ENCODE results near the gene FARP2. TPM values are rescaled to one million over a fixed set of nuclear protein-coding genes. Genes with fewer than 3 reads are reported as not detected.

The FARP2 gene
- total RNA-seq, 4 donors from 2014 or later = 70.0 to 185 (median 95.5) TPM

GRCh38 chr2:241511091-241511741 lies 155.1 kb downstream of the FARP2 start:
- WGBS = 95% methylated on average over 6 of the region's 6 CpGs

GRCh38 chr2:241514553-241514952 lies 158.5 kb downstream of the FARP2 start:
- Histone ChIP-seq H3K4me1 (peaks cover 3% of the 10 kb centered on the region), H3K27me3 (peaks cover 2% of the 10 kb centered on the region), H3K4me3 (no peak overlapping the region), H3K9me3 (no peaks in the 10 kb centered on the region), H3K27ac (no peak overlapping the region), H3K36me3 (no peaks in the 10 kb centered on the region)
- WGBS = 63% methylated on average over 4 of the region's 5 CpGs
- DNase-seq (ENCODE audit: low spot score in 2 of 2) = no peak
- TF ChIP-seq POLR2A (IDR thresholded peaks at IDR 0.05) = no peak
- TF ChIP-seq CTCF (IDR thresholded peaks at IDR 0.05) = no peak
- no peak for TF ChIP-seq POLR2AphosphoS5 (IDR thresholded peaks at IDR 0.05)
- no peak for TF ChIP-seq EP300 (IDR thresholded peaks at IDR 0.05)

More at GRCh38 chr2:241511091-241511741, 155.1 kb downstream of the FARP2 start:
- Histone ChIP-seq H3K27me3 (no peaks in the 10 kb centered on the region), H3K27ac (no peak overlapping the region), H3K4me3 (no peak overlapping the region), H3K4me1 (peaks cover 29% of the 10 kb centered on the region), H3K36me3 (no peaks in the 10 kb centered on the region), H3K9me3 (no peaks in the 10 kb centered on the region)
- TF ChIP-seq EP300 (IDR thresholded peaks at IDR 0.05) (no peak), POLR2AphosphoS5 (IDR thresholded peaks at IDR 0.05) (no peak), POLR2A (IDR thresholded peaks at IDR 0.05) (no peak), CTCF (IDR thresholded peaks at IDR 0.05) (no peak)
- DNase-seq (ENCODE audit: low spot score in 2 of 2) = no peak

GRCh38 chr2:241514986-241515737 lies 159.1 kb downstream of the FARP2 start:
- H3K27ac ChIP-seq = no peak overlapping the region
- peaks cover 7% of the 10 kb centered on the region for H3K27me3 ChIP-seq
- no peaks in the 10 kb centered on the region for H3K36me3 ChIP-seq
- no peaks in the 10 kb centered on the region for H3K9me3 ChIP-seq
- H3K4me1 ChIP-seq = no peaks in the 10 kb centered on the region
- H3K4me3 ChIP-seq = no peak overlapping the region
- no peak for TF ChIP-seq POLR2AphosphoS5 (IDR thresholded peaks at IDR 0.05)
- TF ChIP-seq POLR2A (IDR thresholded peaks at IDR 0.05) = no peak
- no peak for TF ChIP-seq CTCF (IDR thresholded peaks at IDR 0.05)
- TF ChIP-seq EP300 (IDR thresholded peaks at IDR 0.05) = no peak
- WGBS = 51% methylated on average over 10 of the region's 10 CpGs
- no peak for DNase-seq (ENCODE audit: low spot score in 2 of 2)

GRCh38 chr2:241516520-241516965 lies 160.5 kb downstream of the FARP2 start:
- H3K9me3 ChIP-seq = no peaks in the 10 kb centered on the region
- 92% methylated on average over 3 of the region's 3 CpGs for WGBS
- no peak for DNase-seq (ENCODE audit: low spot score in 2 of 2)
- H3K27ac ChIP-seq = no peak overlapping the region
- H3K36me3 ChIP-seq = no peaks in the 10 kb centered on the region
- H3K4me1 ChIP-seq = no peaks in the 10 kb centered on the region
- peaks cover 10% of the 10 kb centered on the region for H3K27me3 ChIP-seq
- TF ChIP-seq EP300 (IDR thresholded peaks at IDR 0.05) (no peak), CTCF (IDR thresholded peaks at IDR 0.05) (no peak), POLR2A (IDR thresholded peaks at IDR 0.05) (no peak)
- H3K4me3 ChIP-seq = no peak overlapping the region

- WGBS = 93% methylated on average over 6 of the region's 6 CpGs
- no peak overlapping the region for H3K4me3 ChIP-seq
- TF ChIP-seq CTCF (IDR thresholded peaks at IDR 0.05) (no peak), POLR2A (IDR thresholded peaks at IDR 0.05) (no peak), POLR2AphosphoS5 (IDR thresholded peaks at IDR 0.05) (no peak), EP300 (IDR thresholded peaks at IDR 0.05) (no peak)
- DNase-seq (ENCODE audit: low spot score in 2 of 2) = no peak
- peaks cover 10% of the 10 kb centered on the region for H3K27me3 ChIP-seq
- H3K27ac ChIP-seq = no peak overlapping the region
- no peaks in the 10 kb centered on the region for H3K9me3 ChIP-seq
- H3K4me1 ChIP-seq = no peaks in the 10 kb centered on the region
- H3K36me3 ChIP-seq = no peaks in the 10 kb centered on the region
Observed at GRCh38 chr2:241517297-241517696, 161.2 kb downstream of the FARP2 start.
